KOPT-K1 (cell line): ENCODE results near the gene RWDD1.
"Not testable (repeated sequence)": the region's sequence is repeated elsewhere in the genome, so short reads cannot be mapped to it uniquely, and the experiment has no call there.

Experiments used
- H3K27ac ChIP-seq: fragments of 200-600 bp; sonication (generic); 2 replicates; pipeline ENCODE4 v1.5.1; 2016; ENCODE audit warnings: antibody characterized with exemption, mild to moderate bottlenecking, low read depth, low read length; ENCODE audit not compliant: poor library complexity, severe bottlenecking
- H3K36me3 ChIP-seq: fragments of 200-600 bp; sonication (generic); 2 replicates; pipeline ENCODE4 v1.5.1; 2017; ENCODE audit warnings: antibody characterized with exemption, mild to moderate bottlenecking, low read length, moderate library complexity; ENCODE audit not compliant: insufficient read depth
- H3K9me3 ChIP-seq: fragments of 200-600 bp; sonication (generic); 2 replicates; pipeline ENCODE4 v1.5.1; 2017; ENCODE audit warnings: antibody characterized with exemption, low read length, mild to moderate bottlenecking; ENCODE audit not compliant: insufficient read depth, poor library complexity, severe bottlenecking

The RWDD1 gene

DNA sequence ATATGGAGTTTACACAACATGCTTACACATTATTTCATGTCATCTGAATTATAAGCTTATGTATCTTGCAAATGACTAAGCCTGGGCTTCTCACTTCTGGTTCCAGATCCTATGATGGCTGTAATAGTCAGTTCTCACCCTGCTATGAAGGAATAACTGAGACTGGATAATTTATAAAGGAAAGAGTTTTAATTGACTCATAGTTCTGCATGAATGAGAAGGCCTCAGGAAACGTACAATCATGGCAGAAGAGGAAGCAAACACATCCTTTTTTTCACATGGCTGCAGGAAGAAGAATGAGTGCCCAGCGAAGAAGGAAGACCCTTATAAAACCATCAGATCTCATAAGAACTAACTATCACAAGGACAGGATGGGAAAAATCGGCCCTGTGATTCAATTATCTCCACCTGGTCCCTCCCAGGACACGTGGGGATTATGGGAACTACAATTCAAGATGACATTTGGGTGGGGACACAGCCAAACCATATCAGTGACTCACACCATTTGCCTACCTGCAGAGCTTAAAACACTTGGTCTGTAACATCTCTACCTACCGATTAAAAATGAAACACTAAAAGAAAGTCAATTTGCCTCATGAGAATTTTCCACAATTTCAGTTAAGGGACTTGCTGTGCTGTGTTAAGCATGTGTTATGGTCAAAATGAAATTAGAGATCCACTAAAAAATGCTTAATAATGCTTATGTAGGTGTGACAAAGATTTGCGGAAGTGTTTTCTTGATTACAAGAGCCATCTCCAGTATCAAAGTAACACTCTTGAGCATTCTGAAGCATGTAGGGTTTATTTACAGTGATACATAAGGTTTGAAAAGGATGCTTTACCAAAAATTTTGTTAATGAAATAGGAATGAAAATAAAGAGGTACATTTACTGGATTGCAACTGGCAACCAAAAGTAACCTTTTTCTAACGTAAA, 2.2 kb upstream of the RWDD1 start:
- peaks cover 5% of the 10 kb centered on the region; the same call in 1 of the 2 replicates for H3K36me3 ChIP-seq
- peaks cover 4% of the 10 kb centered on the region for H3K9me3 ChIP-seq
- H3K27ac ChIP-seq = no peak overlapping the region

DNA sequence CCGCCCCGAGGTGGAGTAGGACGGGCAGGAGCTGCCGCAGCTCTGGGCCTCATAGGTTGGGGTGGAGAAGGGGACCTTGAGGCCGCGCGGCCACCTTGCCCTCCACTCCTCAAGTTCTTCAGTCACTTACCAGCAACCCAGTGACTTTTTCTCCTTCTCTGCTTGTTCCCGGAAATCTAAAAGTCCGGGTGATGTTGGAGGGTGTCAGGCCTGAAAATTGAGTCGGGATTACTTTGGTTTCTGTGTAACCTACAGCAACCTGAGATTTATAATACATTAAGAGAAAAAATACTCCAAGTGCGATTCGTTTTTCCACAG, 338 bp downstream of the RWDD1 start:
- peaks cover 28% of the 10 kb centered on the region for H3K36me3 ChIP-seq
- peaks cover 4% of the 10 kb centered on the region for H3K9me3 ChIP-seq
- peak overlapping the region; percentile 81 for H3K27ac ChIP-seq

DNA sequence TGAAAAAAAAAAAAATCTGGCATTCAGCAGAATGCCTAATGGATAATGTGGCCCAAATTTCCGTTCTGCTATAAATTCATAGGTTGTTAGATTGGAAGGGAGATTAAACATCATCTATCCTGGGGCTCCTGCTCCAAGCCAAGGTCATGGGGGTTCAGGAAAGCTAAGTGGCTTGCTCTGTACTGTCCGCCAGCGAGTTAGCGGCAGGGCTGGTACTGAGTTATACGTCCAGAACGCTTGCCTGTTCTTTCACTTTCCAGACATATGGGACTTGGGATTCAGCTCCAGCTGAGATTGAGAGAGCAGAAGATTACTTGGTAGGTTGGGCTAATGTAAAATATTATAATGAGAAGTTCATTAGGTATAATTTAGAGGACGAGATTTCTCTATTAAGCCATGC, 858 bp downstream of the RWDD1 start:
- H3K36me3 ChIP-seq = peaks cover 33% of the 10 kb centered on the region
- H3K9me3 ChIP-seq = peaks cover 1% of the 10 kb centered on the region
- H3K27ac ChIP-seq = peak overlapping the region; percentile 81

DNA sequence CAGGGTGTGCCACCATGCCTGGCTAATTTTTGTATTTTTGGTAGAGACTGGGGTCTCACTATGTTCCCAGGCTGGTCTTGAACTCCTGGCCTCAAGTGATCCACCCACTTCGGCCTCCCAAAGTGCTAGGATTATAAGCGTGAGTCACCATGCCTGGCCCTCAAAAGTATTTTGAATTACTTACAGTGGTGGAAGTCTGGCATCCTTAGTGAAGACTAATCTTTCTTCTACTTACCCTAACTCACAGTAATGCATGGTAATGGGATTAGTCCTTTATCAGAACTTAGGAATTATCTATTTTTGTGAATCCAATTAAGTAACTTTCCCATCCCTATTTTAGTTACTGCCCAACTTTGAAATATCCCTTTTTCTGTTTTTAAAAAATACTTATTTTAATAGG, 3.9 kb downstream of the RWDD1 start:
- Histone ChIP-seq H3K27ac (no peak overlapping the region), H3K9me3 (no peaks in the 10 kb centered on the region), H3K36me3 (peaks cover 60% of the 10 kb centered on the region)

DNA sequence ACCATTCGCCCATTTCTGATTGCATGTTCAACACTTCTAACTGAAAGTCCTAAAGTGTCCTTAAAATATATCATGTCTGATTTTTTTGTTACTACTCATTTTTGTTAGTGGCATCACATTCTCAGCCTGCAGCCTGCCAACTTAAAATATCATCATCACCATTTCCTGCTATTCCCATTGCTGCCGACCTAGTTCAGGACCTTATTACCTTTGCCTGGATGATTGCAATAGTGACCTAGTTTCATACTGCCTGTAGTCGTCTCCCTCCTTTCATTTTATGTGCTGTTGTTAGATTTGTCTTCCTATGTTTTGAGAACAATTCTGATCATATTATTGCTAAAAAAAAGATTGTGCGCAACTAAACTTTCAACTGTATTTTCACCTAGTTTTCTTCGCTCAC, 6.2 kb downstream of the RWDD1 start:
- no peaks in the 10 kb centered on the region for H3K9me3 ChIP-seq
- H3K27ac ChIP-seq = no peak overlapping the region
- peaks cover 76% of the 10 kb centered on the region for H3K36me3 ChIP-seq

DNA sequence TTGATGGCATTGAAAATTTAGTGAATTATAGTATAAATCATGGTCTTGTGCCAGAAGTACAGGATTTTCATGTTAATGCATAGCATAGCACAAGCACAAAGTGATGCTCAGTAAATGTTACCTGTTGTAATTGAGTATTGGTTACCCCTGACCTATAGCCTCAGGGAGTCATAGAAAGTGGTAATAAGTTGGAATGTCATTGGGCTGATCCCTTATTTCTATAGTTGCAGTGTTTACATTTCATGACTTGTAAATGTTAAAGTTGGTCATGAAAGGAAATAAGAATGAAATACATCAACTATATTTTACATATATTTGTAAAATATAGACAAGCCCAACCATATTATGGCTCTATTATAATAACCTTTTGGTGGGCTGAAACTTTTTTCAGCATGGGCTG, 7.0 kb downstream of the RWDD1 start:
- no peak overlapping the region for H3K27ac ChIP-seq
- H3K36me3 ChIP-seq = peaks cover 85% of the 10 kb centered on the region
- no peaks in the 10 kb centered on the region for H3K9me3 ChIP-seq

DNA sequence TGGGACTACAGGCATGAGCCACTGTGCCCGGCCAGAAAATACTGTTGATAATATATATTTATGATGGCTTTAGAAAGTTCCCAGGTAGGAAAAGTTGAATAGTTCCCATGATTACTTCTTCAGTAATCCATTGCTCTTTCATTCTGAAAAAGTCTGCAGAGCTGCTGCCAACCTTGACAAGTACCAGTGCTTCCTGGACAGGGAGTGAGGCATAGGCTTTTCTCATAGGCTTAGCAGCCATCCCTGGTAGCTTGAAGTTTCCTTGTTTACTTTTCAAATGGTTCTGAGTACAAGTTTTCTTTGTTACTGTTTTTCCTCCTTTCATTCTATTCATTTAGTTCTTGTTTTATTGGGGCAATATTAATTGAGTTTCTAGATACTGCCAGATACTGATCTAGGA, 7.8 kb downstream of the RWDD1 start:
- peaks cover 88% of the 10 kb centered on the region for H3K36me3 ChIP-seq
- H3K27ac ChIP-seq = no peak overlapping the region
- no peaks in the 10 kb centered on the region for H3K9me3 ChIP-seq

DNA sequence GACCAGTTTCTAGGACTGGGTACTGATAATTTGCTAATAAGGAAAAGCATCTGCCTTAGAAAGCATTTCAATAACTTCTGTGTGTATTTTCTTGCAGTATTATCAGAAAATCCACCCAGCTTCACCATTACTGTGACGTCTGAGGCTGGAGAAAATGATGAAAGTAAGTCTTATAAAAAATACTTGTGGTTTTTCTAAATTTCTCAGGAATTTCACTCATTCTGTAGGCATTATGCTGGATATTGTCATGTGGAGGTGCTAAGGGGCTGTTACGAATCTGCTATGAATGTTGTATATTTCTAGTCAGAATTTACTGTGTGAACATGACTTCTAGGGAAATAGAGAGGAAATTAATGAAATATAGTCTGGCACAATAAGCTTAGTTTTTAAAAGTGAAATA, 8.9 kb downstream of the RWDD1 start:
- Histone ChIP-seq H3K27ac (no peak overlapping the region), H3K36me3 (peaks cover 88% of the 10 kb centered on the region), H3K9me3 (no peaks in the 10 kb centered on the region)

DNA sequence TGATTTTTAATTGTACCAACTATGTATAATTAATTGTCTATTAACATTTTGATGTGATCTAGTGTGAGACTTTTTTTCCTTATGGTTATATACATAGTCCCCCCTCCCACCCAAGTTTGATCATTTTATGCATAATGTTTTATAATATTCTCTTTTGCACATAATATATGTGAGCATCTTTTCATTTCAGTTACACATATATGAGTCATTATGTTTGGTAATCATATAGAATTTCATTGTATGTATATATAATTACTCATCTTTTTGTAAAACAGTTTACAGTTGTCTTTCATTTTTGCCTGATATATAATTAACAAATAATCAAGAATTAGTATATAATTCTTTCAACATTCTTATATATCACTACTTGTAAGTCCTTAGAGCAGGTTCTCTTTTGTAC, 15.0 kb downstream of the RWDD1 start:
- peaks cover 89% of the 10 kb centered on the region for H3K36me3 ChIP-seq
- no peak overlapping the region for H3K27ac ChIP-seq
- H3K9me3 ChIP-seq = no peaks in the 10 kb centered on the region

DNA sequence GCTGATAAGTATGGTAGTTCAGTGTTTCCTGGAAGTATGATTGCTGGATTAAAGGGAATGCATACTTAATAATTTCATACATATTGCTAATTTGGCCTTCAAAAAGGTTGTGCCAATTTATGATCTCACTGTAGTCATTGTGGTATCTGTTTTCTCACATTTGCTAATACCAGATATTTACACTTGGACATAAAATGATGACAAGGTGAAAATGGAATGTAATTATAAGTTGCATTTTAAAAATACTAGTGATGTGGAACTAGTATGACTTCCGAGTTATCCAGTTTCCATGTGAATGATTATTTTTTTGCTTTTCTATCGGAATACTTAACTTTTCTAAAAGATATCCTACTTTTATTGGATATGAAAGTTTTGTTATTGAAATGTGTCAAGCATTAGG, 15.4 kb downstream of the RWDD1 start:
- H3K27ac ChIP-seq = no peak overlapping the region
- H3K9me3 ChIP-seq = no peaks in the 10 kb centered on the region
- H3K36me3 ChIP-seq = peaks cover 89% of the 10 kb centered on the region

DNA sequence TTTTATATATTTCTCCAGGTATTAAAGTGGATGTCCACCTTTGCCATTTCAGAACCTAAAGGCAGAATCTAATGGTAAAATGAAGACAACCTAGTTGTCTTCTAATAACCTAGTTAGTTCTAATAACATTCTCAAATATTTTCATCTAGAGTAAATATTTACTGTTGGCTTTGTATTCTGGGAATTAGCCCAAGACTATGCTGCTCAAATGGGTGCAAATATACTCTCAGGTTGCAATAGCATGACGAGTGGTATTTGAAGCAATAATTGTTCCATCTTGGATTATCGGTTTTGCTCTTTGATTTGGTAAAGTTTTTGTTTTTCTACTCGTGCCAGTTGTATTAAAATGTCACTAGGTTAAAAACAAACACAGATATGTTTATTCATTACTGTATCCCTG, 23.9 kb downstream of the RWDD1 start:
- no peak overlapping the region for H3K27ac ChIP-seq
- no peaks in the 10 kb centered on the region for H3K9me3 ChIP-seq
- H3K36me3 ChIP-seq = peaks cover 58% of the 10 kb centered on the region

DNA sequence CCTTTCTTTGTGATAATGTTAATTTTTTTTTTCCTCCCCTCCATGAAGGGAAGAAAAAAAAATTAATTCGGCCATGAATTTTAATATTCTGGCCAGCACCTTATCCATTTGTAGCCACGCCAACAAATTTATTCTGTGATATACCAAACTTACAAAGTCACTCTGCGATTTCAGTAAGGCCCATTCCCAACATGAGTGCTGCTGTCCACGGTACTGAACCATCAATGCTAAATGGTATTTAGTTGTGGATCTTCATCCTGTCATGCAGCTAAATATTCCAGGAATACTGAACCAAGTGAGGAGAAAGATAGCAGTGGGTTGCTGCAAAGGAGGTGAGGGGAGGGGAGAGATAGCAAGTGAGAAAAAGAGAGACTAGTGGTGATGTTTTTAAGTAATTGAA, 25.5 kb downstream of the RWDD1 start:
- H3K27ac ChIP-seq = no peak overlapping the region
- no peaks in the 10 kb centered on the region for H3K9me3 ChIP-seq
- peaks cover 42% of the 10 kb centered on the region for H3K36me3 ChIP-seq

DNA sequence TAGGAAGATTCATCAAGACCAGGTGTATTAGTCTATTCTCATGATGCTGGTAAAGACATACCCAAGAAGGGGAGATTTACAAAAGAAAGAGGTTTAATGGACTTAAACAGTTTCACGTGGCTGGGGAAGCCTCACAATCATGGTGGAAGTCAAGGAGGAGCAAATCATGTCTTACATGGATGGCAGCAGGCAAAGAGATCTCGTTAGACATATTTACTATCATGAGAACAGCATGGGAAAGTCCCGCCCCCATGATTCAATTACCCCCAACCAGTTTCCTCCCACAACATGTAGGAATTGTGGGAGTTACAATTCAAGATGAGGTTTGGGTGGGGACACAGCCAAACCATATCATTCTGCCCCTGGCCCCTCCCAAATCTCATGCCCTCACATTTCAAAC, 32.6 kb downstream of the RWDD1 start:
- not testable (repeated sequence) for H3K9me3 ChIP-seq, H3K36me3 ChIP-seq, H3K27ac ChIP-seq

DNA sequence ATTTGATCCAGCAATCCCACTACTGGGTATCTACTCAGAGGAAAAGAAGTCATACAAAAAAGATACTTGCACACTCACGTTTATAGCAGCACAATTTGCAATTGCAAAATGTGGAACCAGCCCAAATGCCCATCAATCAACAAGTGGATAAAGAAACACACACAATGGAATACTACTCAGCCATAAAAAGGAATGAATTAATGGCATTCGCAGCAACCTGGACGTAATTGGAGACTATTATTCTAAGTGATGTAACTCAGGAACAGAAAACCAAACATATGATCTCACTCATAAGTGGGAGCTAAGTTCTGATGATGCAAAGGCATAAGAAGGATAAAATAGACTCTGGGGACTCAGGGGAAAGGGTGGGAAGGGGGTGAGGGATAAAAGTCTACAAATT, 33.6 kb downstream of the RWDD1 start:
- not testable (repeated sequence) for H3K27ac ChIP-seq, H3K36me3 ChIP-seq, H3K9me3 ChIP-seq

DNA sequence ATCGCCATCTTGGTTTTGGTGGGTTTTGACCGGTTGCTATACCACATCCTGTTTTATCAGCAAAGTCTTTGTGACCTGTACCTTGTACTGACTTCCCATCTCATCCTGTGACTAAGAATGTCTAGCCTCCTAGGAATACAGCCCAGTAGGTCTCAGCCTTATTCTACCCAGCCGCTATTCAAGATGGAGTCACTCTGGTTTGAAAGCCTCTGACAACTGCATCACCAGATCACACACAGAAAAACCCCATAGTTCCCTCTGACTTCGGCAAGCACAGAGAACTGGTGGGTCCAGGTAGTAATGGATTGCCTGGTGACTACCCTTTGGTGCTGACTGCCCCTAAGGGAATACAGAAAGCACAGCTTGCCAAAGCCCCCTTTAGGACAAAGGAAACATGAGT, 34.6 kb downstream of the RWDD1 start:
- Histone ChIP-seq H3K27ac (no peak overlapping the region), H3K36me3 (no peaks in the 10 kb centered on the region; the same call in 1 of the 2 replicates), H3K9me3 (peaks cover 4% of the 10 kb centered on the region)

DNA sequence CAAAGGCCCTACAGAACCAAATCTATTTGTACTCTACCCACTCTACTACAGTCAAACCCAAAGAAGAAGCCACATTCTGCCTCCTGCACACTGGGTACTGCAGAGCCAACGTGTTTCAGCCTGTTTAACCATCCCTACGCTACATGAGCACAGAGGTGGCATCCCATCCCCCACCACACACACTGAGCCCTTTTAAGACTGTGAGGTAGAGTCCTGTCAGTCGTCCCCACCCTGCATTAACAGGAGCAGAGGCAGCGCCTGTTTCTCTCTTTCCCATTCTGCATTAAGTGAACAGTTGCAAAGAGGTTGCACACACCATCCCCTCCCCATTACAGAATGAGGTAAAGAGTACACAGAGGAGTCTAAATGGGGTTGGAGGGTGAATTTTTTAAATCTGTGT, 39.8 kb downstream of the RWDD1 start:
- Histone ChIP-seq H3K36me3 (no peaks in the 10 kb centered on the region), H3K27ac (no peak overlapping the region), H3K9me3 (no peaks in the 10 kb centered on the region)
